Transverse colon (tissue), 4 donors: ENCODE data around the gene UBAC2. TPM values are rescaled to one million over a fixed set of nuclear protein-coding genes. Genes with fewer than 3 reads are reported as not detected.
A peak's percentile ranks its signal among the peaks of the same experiment; 100 is the strongest.

Source experiments
- DNase-seq: peaks from one replicate; pipeline ENCODE4 v3.0.0-alpha.2; 2019
- H3K27ac ChIP-seq, 4 donors: fragments of 200-600 bp; sonication (generic); 2 replicates each; pipeline ENCODE4 v1.5.1; 2016 to 2018; ENCODE audit warnings: inconsistent platforms in 4 of 4
- H3K27me3 ChIP-seq: fragments of 200-600 bp; sonication (generic); 2 replicates; pipeline ENCODE4 v1.5.1; 2017; ENCODE audit warnings: inconsistent platforms
- H3K36me3 ChIP-seq, 4 donors: fragments of 200-600 bp; sonication (generic); 2 replicates each; pipeline ENCODE4 v1.5.1; 2017 to 2019; ENCODE audit warnings: inconsistent platforms in 4 of 4
- H3K4me1 ChIP-seq, 4 donors: fragments of 200-600 bp; sonication (generic); 2 replicates each; pipeline ENCODE4 v1.5.1; 2017 to 2020; ENCODE audit warnings: inconsistent platforms in 4 of 4
- H3K4me3 ChIP-seq, 4 donors: fragments of 200-600 bp; sonication (generic); 1 replicate in 1 of 4; 2 replicates in 3 of 4; pipeline versions ENCODE4 v1.5.1 to v1.6.1; 2017 to 2019; ENCODE audit warnings: inconsistent platforms in 4 of 4
- H3K9me3 ChIP-seq, 2 donors: fragments of 200-600 bp; sonication (generic); 2 replicates each; pipeline ENCODE4 v1.5.1; 2017 to 2019; ENCODE audit warnings: inconsistent platforms in 2 of 2
- CTCF ChIP-seq, 5 experiments: fragments of 200-600 bp in 3 of 5; fragments of 450-650 bp in 2 of 5; sonication (generic) in 3 of 5; IDR thresholded peaks; 1 replicate in 2 of 5; 2 replicates in 3 of 5; pipeline ENCODE4 v1.5.1; 2016 to 2017; ENCODE audit warnings: antibody characterized with exemption in 5 of 5, inconsistent platforms in 3 of 5, mild to moderate bottlenecking in 2 of 5, moderate library complexity in 1 of 5
- EP300 ChIP-seq: sonication (generic); formaldehyde crosslinking; IDR thresholded peaks from one replicate; pipeline ENCODE4 v1.6.1; 2017; ENCODE audit warnings: antibody characterized with exemption, low read depth
- POLR2A ChIP-seq: fragments of 450-650 bp; IDR thresholded peaks from one replicate; pipeline ENCODE4 v1.6.1; 2016; ENCODE audit warnings: antibody characterized with exemption, mild to moderate bottlenecking, moderate library complexity
- POLR2AphosphoS5 ChIP-seq, 3 donors: sonication (generic); formaldehyde crosslinking; IDR thresholded peaks; one replicate each; pipeline ENCODE4 v1.6.1; 2016; ENCODE audit warnings: antibody characterized with exemption in 3 of 3
- WGBS, 2 donors: methylation state at CpG; one replicate each; pipeline ENCODE4 v1.1.5; 2018; ENCODE audit warnings: low coverage in 1 of 2; 5-methylcytosine and 5-hydroxymethylcytosine counted together
- in situ Hi-C, 4 donors: fragments of 200-750 bp; cut with MboI; loops; one replicate each; pipeline versions ENCODE4 v1.15.0 to v1.15.1; 2017; ENCODE audit warnings: low sequenced_read_pairs in 3 of 4, low pct_ligation_motif_present in 1 of 4, low pct_unique_long_range_greater_than_20kb in 1 of 4
- intact Hi-C: fragments of 100-400 bp; cut with DNase I; formaldehyde crosslinking; loops from one replicate; pipeline ENCODE4 v1.15.1; 2023; ENCODE audit warnings: low total_unique reads
- total RNA-seq, 4 donors: library from RNA; depleted of rRNA; stranded (reverse); fragments of >200 nt; gene quantifications; one replicate each; pipeline ENCODE4 v1.1.0, GENCODE V29; 2016

Gene UBAC2
- total RNA-seq, 4 donors from 2014 or later: 34.4 to 77.3 (median 66.5) TPM

- intact Hi-C loops: no loop called here
- H3K27me3 ChIP-seq: no peaks in the 10 kb centered on the region
Measured at GRCh38 chr13:99199541-99200431, 868 bp upstream of the UBAC2 start.

GRCh38 chr13:99203601-99204579 lies 3.2 kb downstream of the UBAC2 start:
- Histone ChIP-seq H3K27me3 (no peaks in the 10 kb centered on the region), H3K27ac (no peak overlapping the region), H3K36me3 (no peaks in the 10 kb centered on the region), H3K9me3 (no peaks in the 10 kb centered on the region), H3K4me1 (peaks cover 0 to 34% (median 15%) of the 10 kb centered on the region in 4 donors), H3K4me3 (no peak overlapping the region)
- intact Hi-C loops (loop anchor here (2.0 kb wide), 1 partner anchor 45 kb away; no protein-coding TSS in a partner anchor), in situ Hi-C loops (no loop called here)
- WGBS, 2 donors: 71 to 77% methylated on average over 5 to 9 of the region's 9 CpGs
- no peak for TF ChIP-seq POLR2A
- TF ChIP-seq CTCF (IDR thresholded peaks at IDR 0.05): no peak
- TF ChIP-seq POLR2AphosphoS5 (IDR thresholded peaks at IDR 0.05): no peak
- TF ChIP-seq EP300: no peak
- DNase-seq: no peak

More at GRCh38 chr13:99199541-99200431, 868 bp upstream of the UBAC2 start:
- 3 to 12% methylated on average over 10 to 34 of the region's 37 CpGs for WGBS, 2 donors
- no peaks in the 10 kb centered on the region for H3K36me3 ChIP-seq
- in situ Hi-C loops: loop anchor here in 2 of 4 donors (25.0 kb wide), 1 partner anchor 238 kb away; no protein-coding TSS in a partner anchor
- H3K4me3 ChIP-seq: peak overlapping the region; percentile 80 to 90 (median 86)
- H3K4me1 ChIP-seq: peaks cover 0 to 56% (median 26%) of the 10 kb centered on the region in 4 donors
- H3K27ac ChIP-seq: peak overlapping the region; percentile 93 to 98 (median 96)
- no peak for TF ChIP-seq POLR2A
- no peak for TF ChIP-seq CTCF (IDR thresholded peaks at IDR 0.05)
- no peak for TF ChIP-seq EP300
- no peak for TF ChIP-seq POLR2AphosphoS5 (IDR thresholded peaks at IDR 0.05)
- H3K9me3 ChIP-seq: no peaks in the 10 kb centered on the region
- DNase-seq: no peak

- H3K27me3 ChIP-seq: no peaks in the 10 kb centered on the region
- intact Hi-C loops: no loop called here
- TF ChIP-seq EP300: no peak
- no peak for TF ChIP-seq POLR2AphosphoS5 (IDR thresholded peaks at IDR 0.05)
- no peak for TF ChIP-seq POLR2A
- no peak for TF ChIP-seq CTCF (IDR thresholded peaks at IDR 0.05)
- no peaks in the 10 kb centered on the region for H3K9me3 ChIP-seq
- 88 to 92% methylated on average over 2 to 22 of the region's 22 CpGs for WGBS, 2 donors
- peaks cover 0 to 25% (median 10%) of the 10 kb centered on the region in 4 donors for H3K4me1 ChIP-seq
- H3K27ac ChIP-seq: no peak overlapping the region
- in situ Hi-C loops: no loop called here
- H3K36me3 ChIP-seq: no peaks in the 10 kb centered on the region
- DNase-seq: no peak
- H3K4me3 ChIP-seq: no peak overlapping the region
Measured at GRCh38 chr13:99205621-99206220, 5.1 kb downstream of the UBAC2 start.
